GM12891 (cell line): Measurements from ENCODE around the gene LRP1.

ENCODE experiments used
- POLR2A ChIP-seq: IDR thresholded peaks from 2 replicates; pipeline ENCODE4 v1.6.1; 2011; ENCODE audit warnings: low read depth, low read length, control low read depth
- POLR2AphosphoS5 ChIP-seq: IDR thresholded peaks from 2 replicates; pipeline ENCODE4 v1.6.1; 2011; ENCODE audit warnings: low read depth, low read length, control low read depth

DNA sequence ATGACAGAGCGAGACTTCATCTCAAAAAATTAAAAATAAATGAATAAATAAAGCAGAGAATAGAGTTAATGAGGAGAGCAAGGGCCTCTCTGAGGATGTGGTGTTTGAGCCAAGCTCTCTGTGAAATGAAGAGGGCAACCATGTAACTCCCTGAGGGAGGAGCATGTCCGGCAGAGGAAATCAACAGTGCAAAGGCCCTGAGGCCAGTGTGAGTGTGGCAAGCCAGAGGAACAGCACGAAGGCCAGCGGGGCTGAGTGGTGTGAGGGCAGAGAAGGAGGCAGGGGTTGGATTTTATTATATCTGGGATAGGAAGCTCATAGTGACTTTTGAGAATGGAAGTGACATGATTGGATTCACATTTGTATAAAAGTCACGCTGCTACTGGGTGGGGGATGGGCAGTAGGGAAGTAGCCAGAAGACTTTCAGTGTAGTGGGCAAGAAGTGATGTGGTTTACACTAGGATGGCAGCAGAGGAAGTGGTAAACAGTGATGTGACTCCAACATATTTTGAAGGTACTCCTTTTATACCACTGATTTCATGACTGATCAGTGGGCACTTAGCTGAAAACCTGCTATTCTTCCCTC, 29.4 kb downstream of the LRP1 start:
- TF ChIP-seq POLR2AphosphoS5 (no peak), POLR2A (no peak)
